Measurements from ENCODE around the gene HIVEP3. TPM values are rescaled to one million over a fixed set of nuclear protein-coding genes. Genes with fewer than 3 reads are reported as not detected.

Gene HIVEP3
- total RNA-seq, 6 experiments from 2014 or later, result 1.4 to 3.9 (median 2.2) TPM

DNA sequence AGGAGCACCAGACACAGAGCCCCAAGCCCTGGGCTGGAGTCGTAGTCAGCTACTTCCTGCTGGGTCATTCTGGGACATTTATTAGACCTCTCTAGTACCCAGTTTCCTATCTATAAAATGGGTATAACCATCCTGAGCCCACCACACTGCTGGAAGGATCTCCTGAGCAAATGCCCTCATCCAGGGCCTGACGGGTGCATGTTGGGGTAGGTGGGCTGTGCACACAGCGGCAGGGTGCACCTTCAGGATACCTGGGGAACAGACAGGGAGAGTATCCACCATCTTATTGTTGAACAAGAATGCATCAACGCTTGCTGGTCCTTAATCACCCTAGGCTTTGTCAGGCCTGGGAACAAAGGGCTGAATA lies 191.0 kb downstream of the HIVEP3 start:
- no peaks in the 10 kb centered on the region for H3K9me3 ChIP-seq
- H3K4me1 ChIP-seq, result no peaks in the 10 kb centered on the region
- DNase-seq, result no peak
- WGBS (ENCODE audit: insufficient coverage, low coverage, low lambda C conversion rate, missing lambda C conversion rate), result 75% methylated on average over 4 of the region's 4 CpGs
- TF ChIP-seq, protein P1, sequence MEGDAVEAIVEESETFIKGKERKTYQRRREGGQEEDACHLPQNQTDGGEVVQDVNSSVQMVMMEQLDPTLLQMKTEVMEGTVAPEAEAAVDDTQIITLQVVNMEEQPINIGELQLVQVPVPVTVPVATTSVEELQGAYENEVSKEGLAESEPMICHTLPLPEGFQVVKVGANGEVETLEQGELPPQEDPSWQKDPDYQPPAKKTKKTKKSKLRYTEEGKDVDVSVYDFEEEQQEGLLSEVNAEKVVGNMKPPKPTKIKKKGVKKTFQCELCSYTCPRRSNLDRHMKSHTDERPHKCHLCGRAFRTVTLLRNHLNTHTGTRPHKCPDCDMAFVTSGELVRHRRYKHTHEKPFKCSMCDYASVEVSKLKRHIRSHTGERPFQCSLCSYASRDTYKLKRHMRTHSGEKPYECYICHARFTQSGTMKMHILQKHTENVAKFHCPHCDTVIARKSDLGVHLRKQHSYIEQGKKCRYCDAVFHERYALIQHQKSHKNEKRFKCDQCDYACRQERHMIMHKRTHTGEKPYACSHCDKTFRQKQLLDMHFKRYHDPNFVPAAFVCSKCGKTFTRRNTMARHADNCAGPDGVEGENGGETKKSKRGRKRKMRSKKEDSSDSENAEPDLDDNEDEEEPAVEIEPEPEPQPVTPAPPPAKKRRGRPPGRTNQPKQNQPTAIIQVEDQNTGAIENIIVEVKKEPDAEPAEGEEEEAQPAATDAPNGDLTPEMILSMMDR (IDR thresholded peaks at IDR 0.05), result no peak
- no peak for TF ChIP-seq POLR2A (IDR thresholded peaks at IDR 0.05)
- no peak for ATAC-seq
- no peak overlapping the region for H3K4me3 ChIP-seq
- H3K27me3 ChIP-seq, result no peaks in the 10 kb centered on the region
- H3K27ac ChIP-seq, result peak overlapping the region in 1 of 3 donors; percentile 8
- H3K36me3 ChIP-seq, result no peaks in the 10 kb centered on the region
- intact Hi-C loops (cut with DNase I), result no loop called here

DNA sequence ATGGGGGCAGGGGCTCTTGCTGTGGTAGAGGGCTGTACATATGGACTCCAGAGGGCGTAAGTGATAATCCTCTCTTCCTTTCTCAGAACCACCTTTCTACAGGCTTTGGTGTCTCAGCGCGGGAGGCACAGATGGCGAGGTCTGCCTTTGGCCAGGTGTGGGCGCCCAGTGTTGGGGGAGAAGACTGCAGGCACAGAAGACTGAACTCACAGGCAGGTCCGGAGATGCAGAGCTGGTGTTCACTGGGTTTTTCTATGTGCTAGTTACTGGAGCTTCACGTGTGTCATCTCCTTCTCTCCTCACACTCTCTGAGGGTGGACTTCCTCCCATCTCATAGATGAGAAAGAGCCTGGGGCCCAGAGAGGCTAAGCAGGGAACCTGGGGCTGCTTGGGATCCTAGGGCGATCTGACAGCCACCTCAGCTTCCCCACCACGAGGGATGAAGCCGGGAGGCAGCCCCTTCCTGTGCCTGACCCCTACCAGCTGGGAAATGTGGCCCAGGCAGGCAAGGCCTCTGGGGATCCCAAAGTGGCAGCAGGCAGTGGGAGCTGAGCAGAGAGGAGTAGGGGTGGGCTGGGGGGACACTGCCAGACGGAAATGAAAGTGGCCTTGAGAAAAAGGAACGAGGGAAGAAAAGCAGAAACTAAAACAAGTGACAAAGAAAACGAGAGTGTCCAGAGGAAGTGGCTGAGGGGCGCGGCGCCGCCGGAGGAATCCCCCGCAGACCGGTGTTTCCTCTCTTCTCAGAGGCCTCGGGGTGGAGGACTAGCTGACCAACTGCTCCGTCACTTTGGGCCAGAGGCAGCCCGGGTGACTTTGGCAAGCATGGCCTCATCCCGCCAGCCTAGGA lies 191.6 kb downstream of the HIVEP3 start:
- H3K4me1 ChIP-seq, result no peaks in the 10 kb centered on the region
- peak; percentile 62 to 81 (median 78) for DNase-seq
- H3K27ac ChIP-seq, result peak overlapping the region in 1 of 3 donors; percentile 8
- H3K27me3 ChIP-seq, result no peaks in the 10 kb centered on the region
- 54% methylated on average over 16 of the region's 24 CpGs for WGBS (ENCODE audit: insufficient coverage, low coverage, low lambda C conversion rate, missing lambda C conversion rate)
- ATAC-seq, result peak; percentile 63 to 75 (median 72)
- intact Hi-C loops (cut with DNase I), result no loop called here
- no peaks in the 10 kb centered on the region for H3K9me3 ChIP-seq
- TF ChIP-seq, protein P1 (IDR thresholded peaks at IDR 0.05), result no peak
- TF ChIP-seq POLR2A (IDR thresholded peaks at IDR 0.05), result no peak
- H3K4me3 ChIP-seq, result no peak overlapping the region
- H3K36me3 ChIP-seq, result no peaks in the 10 kb centered on the region

DNA sequence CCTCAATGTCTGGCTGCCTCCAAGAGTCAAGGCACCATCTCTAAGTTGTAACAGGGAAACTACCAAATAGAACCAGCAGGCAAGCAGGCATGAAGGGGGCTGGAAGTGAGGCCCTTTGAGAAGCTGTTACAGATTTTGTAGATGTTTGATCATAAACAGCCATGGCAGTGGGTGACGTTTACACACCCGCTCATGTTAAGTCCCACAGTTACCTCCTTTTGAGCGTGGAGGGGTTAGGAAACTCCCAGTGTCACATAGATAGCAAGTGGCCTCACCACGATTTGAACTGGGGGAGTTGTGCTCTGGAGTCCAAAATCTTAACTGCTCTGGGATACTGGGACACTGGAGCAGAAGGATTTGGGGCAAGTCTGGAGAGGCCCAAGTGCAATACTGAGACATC lies 192.4 kb downstream of the HIVEP3 start:
- Histone ChIP-seq H3K4me1 (no peaks in the 10 kb centered on the region), H3K9me3 (no peaks in the 10 kb centered on the region), H3K4me3 (no peak overlapping the region), H3K27me3 (no peaks in the 10 kb centered on the region), H3K27ac (no peak overlapping the region), H3K36me3 (no peaks in the 10 kb centered on the region)
- intact Hi-C loops (cut with DNase I), result no loop called here
- TF ChIP-seq POLR2A (IDR thresholded peaks at IDR 0.05), result no peak
- DNase-seq (no peak), ATAC-seq (no peak)
- WGBS (ENCODE audit: insufficient coverage, low coverage, low lambda C conversion rate, missing lambda C conversion rate), result 64% methylated on average over 4 of the region's 4 CpGs

DNA sequence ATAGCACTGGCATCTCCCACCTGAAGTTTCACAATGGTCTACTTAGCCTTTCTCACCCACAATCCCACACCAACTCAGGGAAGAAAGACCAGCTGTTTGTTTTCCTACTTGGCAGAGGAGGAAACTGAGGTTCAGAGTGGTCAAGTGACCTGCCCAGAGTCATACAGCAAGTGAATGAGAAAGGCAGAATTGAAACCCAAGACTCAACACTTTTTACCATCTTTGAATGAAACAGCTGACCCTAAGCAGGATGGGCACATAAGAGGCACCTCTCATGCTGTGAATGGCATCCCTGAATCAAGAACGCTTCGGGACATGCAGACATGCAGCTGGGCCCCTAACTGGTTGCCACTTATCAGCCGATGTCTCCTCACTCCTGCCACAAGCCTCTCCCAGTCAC lies 193.8 kb downstream of the HIVEP3 start:
- intact Hi-C loops (cut with DNase I), result no loop called here
- DNase-seq, result no peak
- Histone ChIP-seq H3K27ac (no peak overlapping the region), H3K9me3 (no peaks in the 10 kb centered on the region), H3K27me3 (no peaks in the 10 kb centered on the region), H3K4me1 (no peaks in the 10 kb centered on the region), H3K4me3 (no peak overlapping the region), H3K36me3 (no peaks in the 10 kb centered on the region)
- ATAC-seq, result no peak
- 90% methylated on average over 3 of the region's 3 CpGs for WGBS (ENCODE audit: insufficient coverage, low coverage, low lambda C conversion rate, missing lambda C conversion rate)
- TF ChIP-seq, protein P1 (IDR thresholded peaks at IDR 0.05), result no peak
- TF ChIP-seq POLR2A (IDR thresholded peaks at IDR 0.05), result no peak

DNA sequence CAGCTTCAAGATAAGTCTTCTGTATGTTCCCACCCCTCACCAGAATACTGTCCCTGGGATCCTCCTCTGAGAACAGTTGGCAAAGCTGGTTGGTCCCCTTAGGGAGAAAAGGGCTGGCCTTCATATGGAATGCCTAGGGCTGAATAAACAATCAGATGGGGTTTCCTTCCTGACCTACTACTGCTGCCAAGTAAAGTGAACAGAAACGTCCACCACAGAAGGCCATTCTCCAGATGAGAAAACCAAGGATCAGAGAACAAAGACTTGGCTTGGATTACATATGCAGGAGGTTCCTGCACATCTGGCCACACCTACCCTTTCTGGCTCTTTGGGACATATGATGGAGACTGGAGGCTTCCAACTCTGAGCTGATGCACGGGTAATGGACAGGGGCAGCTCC lies 194.5 kb downstream of the HIVEP3 start:
- intact Hi-C loops (cut with DNase I), result no loop called here
- Histone ChIP-seq H3K27me3 (no peaks in the 10 kb centered on the region), H3K4me3 (no peak overlapping the region), H3K36me3 (no peaks in the 10 kb centered on the region), H3K4me1 (no peaks in the 10 kb centered on the region), H3K27ac (no peak overlapping the region), H3K9me3 (no peaks in the 10 kb centered on the region)
- DNase-seq (no peak), ATAC-seq (no peak)
- WGBS (ENCODE audit: insufficient coverage, low coverage, low lambda C conversion rate, missing lambda C conversion rate), result 33% methylated on average over 2 of the region's 2 CpGs
- TF ChIP-seq, protein P1 (IDR thresholded peaks at IDR 0.05), result no peak
- no peak for TF ChIP-seq POLR2A (IDR thresholded peaks at IDR 0.05)

All from right lobe of liver (tissue), 6 donors.